ENCODE measurements around the gene IQCK.

The IQCK gene

DNA sequence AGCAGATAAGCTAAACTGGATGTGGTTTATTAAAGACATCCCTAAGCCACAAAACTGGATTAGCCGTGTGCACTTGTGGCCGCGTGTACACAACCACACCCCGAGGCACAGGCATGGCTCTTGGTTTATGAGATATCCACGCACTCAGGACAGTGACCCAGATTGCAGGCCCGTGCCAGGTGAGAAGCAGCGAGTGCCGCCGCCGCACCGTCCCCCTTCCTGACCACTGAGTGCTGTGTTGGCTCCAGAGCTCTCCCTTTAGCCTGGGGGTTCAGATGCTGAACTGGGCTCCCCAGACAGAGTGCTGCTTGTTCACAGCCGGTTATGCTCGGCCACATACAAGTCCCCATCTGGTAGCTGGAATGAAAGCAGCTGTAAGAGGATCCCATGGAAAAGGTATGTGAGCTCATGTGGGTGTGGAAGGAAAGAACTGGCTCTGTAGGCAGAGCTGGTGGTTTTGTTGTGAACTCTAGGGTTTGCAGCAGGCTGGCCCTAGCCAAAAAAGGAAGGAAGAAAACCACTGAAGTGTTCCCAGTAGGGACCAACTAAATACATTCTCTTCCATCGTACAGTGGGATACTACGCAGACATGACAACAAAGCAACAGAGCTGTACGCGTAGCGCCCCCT, 29.6 kb upstream of the IQCK start:
- Histone ChIP-seq H3K36me3 (ENCODE audit: control insufficient read depth in 1 of 2, insufficient read depth in 2 of 2, low read length in 2 of 2) (peaks cover 34 to 65% of the 10 kb centered on the region in 2 donors), H3K9me3 (ENCODE audit: control insufficient read depth in 1 of 2, low read length in 2 of 2) (no peaks in the 10 kb centered on the region), H3K4me3 (ENCODE audit: low read depth in 1 of 2, low read length in 2 of 2) (no peak overlapping the region), H3K4me1 (ENCODE audit: control insufficient read depth in 1 of 2, insufficient read depth in 2 of 2, low read length in 2 of 2) (no peaks in the 10 kb centered on the region), H3K27me3 (ENCODE audit: low read depth, low read length) (no peaks in the 10 kb centered on the region), H3K27ac (ENCODE audit: low read length) (no peak overlapping the region)

DNA sequence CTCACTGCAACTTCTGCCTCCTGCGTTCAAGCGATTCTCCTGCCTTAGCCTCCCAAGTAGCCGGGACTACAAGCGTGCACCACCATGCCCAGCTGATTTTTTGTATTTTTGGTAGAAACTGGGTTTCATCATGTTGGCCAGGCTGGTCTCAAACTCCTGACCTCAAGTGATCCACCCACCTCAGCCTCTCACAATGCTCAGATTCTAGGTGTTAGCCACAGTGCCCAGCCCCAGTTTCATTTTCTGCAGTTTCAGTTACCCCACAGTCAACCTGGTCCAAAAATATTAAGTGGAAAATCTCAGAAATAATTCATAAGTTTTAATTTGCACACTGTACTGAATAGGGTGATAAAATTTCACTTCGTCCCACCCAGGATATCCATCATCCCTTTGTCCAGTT, 28.7 kb upstream of the IQCK start:
- Histone ChIP-seq H3K36me3 (ENCODE audit: control insufficient read depth in 1 of 2, insufficient read depth in 2 of 2, low read length in 2 of 2) (peaks cover 25 to 57% of the 10 kb centered on the region in 2 donors), H3K4me1 (ENCODE audit: control insufficient read depth in 1 of 2, insufficient read depth in 2 of 2, low read length in 2 of 2) (no peaks in the 10 kb centered on the region), H3K4me3 (ENCODE audit: low read depth in 1 of 2, low read length in 2 of 2) (no peak overlapping the region), H3K9me3 (ENCODE audit: control insufficient read depth in 1 of 2, low read length in 2 of 2) (no peaks in the 10 kb centered on the region), H3K27me3 (ENCODE audit: low read depth, low read length) (no peaks in the 10 kb centered on the region), H3K27ac (ENCODE audit: low read length) (no peak overlapping the region)

DNA sequence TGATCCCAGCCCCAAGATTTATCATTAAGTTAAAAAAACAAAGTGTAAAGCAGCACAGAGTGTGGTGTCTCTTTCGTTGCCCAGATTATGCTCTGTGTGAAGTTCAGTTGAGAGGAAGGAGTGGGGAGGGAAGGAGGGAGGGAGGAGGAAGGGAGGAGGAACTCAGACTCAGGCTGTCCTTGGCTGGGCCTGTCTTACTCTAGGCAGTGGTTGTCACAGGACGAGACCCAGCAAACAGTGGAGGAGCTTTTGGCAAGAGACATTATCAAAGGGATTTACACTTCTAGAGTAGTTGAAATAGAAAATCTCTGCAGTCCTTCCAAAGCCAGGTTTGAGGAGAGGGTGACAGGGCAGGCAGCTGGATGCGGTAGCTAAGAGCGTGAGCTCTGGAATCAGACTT, 27.9 kb upstream of the IQCK start:
- H3K27me3 ChIP-seq (ENCODE audit: low read depth, low read length): no peaks in the 10 kb centered on the region
- no peaks in the 10 kb centered on the region for H3K9me3 ChIP-seq (ENCODE audit: control insufficient read depth in 1 of 2, low read length in 2 of 2)
- peak overlapping the region; percentile 14 for H3K27ac ChIP-seq (ENCODE audit: low read length)
- H3K36me3 ChIP-seq (ENCODE audit: control insufficient read depth in 1 of 2, insufficient read depth in 2 of 2, low read length in 2 of 2): peaks cover 20 to 49% of the 10 kb centered on the region in 2 donors
- no peak overlapping the region for H3K4me3 ChIP-seq (ENCODE audit: low read depth in 1 of 2, low read length in 2 of 2)
- H3K4me1 ChIP-seq (ENCODE audit: control insufficient read depth in 1 of 2, insufficient read depth in 2 of 2, low read length in 2 of 2): no peaks in the 10 kb centered on the region

DNA sequence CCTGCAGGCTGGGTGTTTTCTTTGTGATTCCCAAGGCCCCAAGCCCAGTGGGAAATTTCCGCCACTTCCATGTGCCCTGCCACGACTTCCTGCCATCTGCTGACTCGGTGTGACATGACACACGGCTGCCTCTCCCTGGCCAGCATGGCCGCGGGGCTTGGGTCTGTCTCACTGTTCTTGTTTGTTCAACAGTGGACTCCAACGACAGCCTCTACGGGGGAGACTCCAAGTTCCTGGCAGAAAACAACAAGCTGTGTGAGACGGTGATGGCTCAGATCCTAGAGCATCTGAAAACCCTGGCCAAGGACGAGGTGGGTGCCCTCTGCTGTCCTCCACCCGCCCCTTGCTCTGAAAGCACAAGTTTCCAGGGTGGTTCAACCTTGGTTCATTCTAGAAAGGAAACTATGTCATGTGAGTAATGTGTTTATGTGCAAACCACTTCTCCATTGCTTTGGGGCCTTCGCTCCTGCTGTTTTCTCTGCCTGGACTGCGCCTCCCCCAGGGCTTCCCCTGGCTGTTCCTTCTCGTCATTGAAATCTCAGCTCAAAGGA, 26.8 kb upstream of the IQCK start:
- no peaks in the 10 kb centered on the region for H3K27me3 ChIP-seq (ENCODE audit: low read depth, low read length)
- H3K4me3 ChIP-seq (ENCODE audit: low read depth in 1 of 2, low read length in 2 of 2): no peak overlapping the region
- no peaks in the 10 kb centered on the region for H3K9me3 ChIP-seq (ENCODE audit: control insufficient read depth in 1 of 2, low read length in 2 of 2)
- H3K4me1 ChIP-seq (ENCODE audit: control insufficient read depth in 1 of 2, insufficient read depth in 2 of 2, low read length in 2 of 2): peaks cover 0 to 3% of the 10 kb centered on the region in 2 donors
- H3K27ac ChIP-seq (ENCODE audit: low read length): no peak overlapping the region
- H3K36me3 ChIP-seq (ENCODE audit: control insufficient read depth in 1 of 2, insufficient read depth in 2 of 2, low read length in 2 of 2): peaks cover 14 to 38% of the 10 kb centered on the region in 2 donors

DNA sequence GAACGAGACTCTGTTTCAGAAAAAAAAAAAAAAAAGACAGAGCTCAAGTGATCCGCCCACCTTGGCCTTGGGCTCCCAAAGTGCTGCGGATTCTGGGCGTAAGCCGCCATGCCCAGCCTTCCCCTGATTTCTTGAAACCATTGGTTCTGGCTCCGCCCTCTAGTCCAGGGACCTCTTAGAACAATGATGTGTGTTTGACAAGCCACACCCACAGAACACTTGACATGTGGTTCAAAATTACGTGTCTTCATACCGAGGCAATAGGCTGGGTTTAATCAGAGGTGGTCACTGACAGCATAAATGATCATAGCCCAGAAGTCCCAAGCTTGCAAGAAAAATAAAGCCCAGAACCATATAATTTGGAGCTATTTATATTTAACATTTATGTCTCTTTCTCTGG, 23.1 kb upstream of the IQCK start:
- Histone ChIP-seq H3K9me3 (ENCODE audit: control insufficient read depth in 1 of 2, low read length in 2 of 2) (no peaks in the 10 kb centered on the region), H3K27me3 (ENCODE audit: low read depth, low read length) (no peaks in the 10 kb centered on the region), H3K4me3 (ENCODE audit: low read depth in 1 of 2, low read length in 2 of 2) (no peak overlapping the region), H3K27ac (ENCODE audit: low read length) (no peak overlapping the region), H3K4me1 (ENCODE audit: control insufficient read depth in 1 of 2, insufficient read depth in 2 of 2, low read length in 2 of 2) (peaks cover 10 to 12% of the 10 kb centered on the region in 2 donors), H3K36me3 (ENCODE audit: control insufficient read depth in 1 of 2, insufficient read depth in 2 of 2, low read length in 2 of 2) (peaks cover 10 to 42% of the 10 kb centered on the region in 2 donors)

DNA sequence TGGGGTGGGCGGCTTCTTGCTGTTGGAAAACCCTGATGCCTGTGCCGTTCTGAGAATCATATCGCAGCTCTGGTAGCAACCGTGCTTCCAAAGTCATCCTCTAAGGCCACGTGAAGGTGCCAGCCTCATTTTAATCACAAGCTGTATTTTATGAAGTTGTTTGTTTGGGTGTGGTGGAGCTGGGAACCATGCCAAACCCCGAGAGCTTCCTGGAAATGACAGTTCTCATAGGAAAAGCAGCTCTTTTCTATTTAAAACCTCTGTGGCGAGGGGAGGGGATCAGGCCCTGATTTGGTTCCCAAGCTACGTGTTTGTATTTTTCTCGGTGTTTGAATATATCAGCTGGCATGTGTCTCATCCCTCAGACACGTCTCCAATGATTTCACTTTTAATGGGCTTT, 21.7 kb upstream of the IQCK start:
- Histone ChIP-seq H3K4me1 (ENCODE audit: control insufficient read depth in 1 of 2, insufficient read depth in 2 of 2, low read length in 2 of 2) (peaks cover 21 to 24% of the 10 kb centered on the region in 2 donors), H3K4me3 (ENCODE audit: low read depth in 1 of 2, low read length in 2 of 2) (no peak overlapping the region), H3K9me3 (ENCODE audit: control insufficient read depth in 1 of 2, low read length in 2 of 2) (no peaks in the 10 kb centered on the region), H3K27me3 (ENCODE audit: low read depth, low read length) (no peaks in the 10 kb centered on the region), H3K27ac (ENCODE audit: low read length) (peak overlapping the region; percentile 61), H3K36me3 (ENCODE audit: control insufficient read depth in 1 of 2, insufficient read depth in 2 of 2, low read length in 2 of 2) (peaks cover 16 to 39% of the 10 kb centered on the region in 2 donors)

DNA sequence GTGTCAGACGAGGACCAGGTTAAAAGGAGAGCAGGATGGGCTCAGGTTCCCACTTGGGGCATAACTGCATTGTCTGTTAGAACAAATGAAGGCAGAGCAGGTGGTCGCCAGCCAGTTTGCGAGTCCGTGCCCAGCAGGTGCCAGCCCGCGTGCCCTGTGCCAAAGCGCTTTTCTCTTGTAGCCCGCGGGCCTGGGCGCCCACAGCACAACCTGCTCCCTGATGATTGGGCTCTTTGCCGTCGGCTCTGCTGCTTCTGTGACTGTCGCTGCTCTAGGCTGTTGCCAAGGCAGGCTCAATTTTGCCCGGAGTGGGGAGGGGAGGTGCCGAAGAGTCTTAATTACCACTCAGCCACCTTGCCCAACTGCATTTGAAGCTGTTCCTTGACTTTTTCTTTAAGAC, 21.1 kb upstream of the IQCK start:
- Histone ChIP-seq H3K36me3 (ENCODE audit: control insufficient read depth in 1 of 2, insufficient read depth in 2 of 2, low read length in 2 of 2) (peaks cover 12 to 37% of the 10 kb centered on the region in 2 donors), H3K27ac (ENCODE audit: low read length) (peak overlapping the region; percentile 61), H3K9me3 (ENCODE audit: control insufficient read depth in 1 of 2, low read length in 2 of 2) (no peaks in the 10 kb centered on the region), H3K4me3 (ENCODE audit: low read depth in 1 of 2, low read length in 2 of 2) (no peak overlapping the region), H3K4me1 (ENCODE audit: control insufficient read depth in 1 of 2, insufficient read depth in 2 of 2, low read length in 2 of 2) (peaks cover 21 to 24% of the 10 kb centered on the region in 2 donors), H3K27me3 (ENCODE audit: low read depth, low read length) (no peaks in the 10 kb centered on the region)

DNA sequence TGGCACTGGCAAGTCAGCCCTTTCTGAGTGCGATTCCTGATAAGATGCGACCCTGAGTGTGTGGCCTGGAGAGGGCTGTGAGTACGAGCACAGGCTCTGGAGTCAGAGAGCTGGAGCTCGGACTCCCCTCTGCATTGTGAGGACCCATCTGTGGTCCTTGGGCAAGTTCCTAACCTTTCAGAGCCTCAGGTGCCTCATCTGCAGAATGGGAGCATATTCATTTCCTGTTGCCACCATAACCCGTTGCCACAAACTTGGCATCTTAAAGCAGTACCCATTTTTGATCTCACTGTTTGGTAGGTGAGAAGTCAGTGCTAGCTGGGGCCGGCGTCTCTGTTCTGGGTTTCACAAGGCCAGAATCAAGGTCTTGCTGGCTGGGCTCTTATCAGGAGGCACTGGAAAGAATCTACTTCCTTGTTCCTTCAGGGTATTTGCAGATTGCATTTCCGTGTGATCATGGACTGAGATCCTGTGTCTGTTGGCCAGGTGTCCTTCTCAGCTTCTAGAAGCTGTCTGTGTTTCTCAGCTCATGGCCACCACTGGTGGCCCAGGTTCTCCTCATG, 20.2 kb upstream of the IQCK start:
- no peak overlapping the region for H3K4me3 ChIP-seq (ENCODE audit: low read depth in 1 of 2, low read length in 2 of 2)
- H3K27ac ChIP-seq (ENCODE audit: low read length): no peak overlapping the region
- no peaks in the 10 kb centered on the region for H3K27me3 ChIP-seq (ENCODE audit: low read depth, low read length)
- H3K9me3 ChIP-seq (ENCODE audit: control insufficient read depth in 1 of 2, low read length in 2 of 2): no peaks in the 10 kb centered on the region
- peaks cover 21 to 24% of the 10 kb centered on the region in 2 donors for H3K4me1 ChIP-seq (ENCODE audit: control insufficient read depth in 1 of 2, insufficient read depth in 2 of 2, low read length in 2 of 2)
- H3K36me3 ChIP-seq (ENCODE audit: control insufficient read depth in 1 of 2, insufficient read depth in 2 of 2, low read length in 2 of 2): peaks cover 8 to 36% of the 10 kb centered on the region in 2 donors

DNA sequence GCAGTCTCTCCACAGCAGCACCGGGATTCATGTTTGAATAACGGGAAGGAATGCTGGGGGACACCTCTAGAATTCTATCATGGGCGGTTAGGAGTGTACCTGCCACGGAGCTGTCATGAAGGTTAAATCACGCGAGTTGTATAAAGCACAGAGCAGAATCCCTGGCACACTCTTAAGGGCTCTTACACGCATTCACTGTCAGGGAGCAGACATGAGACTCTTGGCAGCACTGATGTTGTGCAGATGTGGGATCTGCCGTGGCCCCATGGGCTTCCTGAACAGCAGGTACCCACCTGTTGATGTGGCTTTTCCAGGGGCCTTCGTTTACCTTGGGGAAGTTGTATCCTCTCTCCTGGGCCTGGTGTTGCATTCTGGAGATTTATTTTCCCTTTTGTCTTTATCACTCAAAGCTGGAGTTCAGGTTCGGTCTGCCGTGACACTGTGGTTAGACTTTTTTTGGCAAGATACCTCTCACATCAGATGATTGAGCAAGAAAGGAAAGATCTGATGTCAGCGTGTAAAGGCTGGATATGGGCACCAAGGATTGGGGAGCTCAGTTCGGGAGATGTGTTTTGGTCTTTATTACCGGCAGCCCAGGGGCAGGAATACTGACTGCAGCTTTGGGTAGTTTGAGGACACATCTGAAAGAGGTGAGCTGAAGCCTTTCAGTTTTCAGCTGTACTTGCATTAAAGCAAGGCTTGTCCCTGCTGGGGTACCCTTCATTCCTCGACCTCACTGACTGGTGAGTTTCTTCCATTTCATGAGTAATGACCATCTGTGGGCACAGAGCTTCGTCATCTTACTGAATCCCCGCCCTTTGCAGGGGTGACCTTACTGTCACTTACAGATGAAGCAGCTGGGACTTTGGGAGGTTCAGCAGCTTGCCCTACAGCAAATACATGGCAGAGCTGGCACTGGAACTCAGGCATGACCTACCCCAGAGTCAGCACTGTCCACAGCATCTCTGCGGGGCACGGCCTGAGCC, 19.3 kb upstream of the IQCK start:
- no peak overlapping the region for H3K4me3 ChIP-seq (ENCODE audit: low read depth in 1 of 2, low read length in 2 of 2)
- peaks cover 21 to 24% of the 10 kb centered on the region in 2 donors for H3K4me1 ChIP-seq (ENCODE audit: control insufficient read depth in 1 of 2, insufficient read depth in 2 of 2, low read length in 2 of 2)
- H3K36me3 ChIP-seq (ENCODE audit: control insufficient read depth in 1 of 2, insufficient read depth in 2 of 2, low read length in 2 of 2): peaks cover 9 to 42% of the 10 kb centered on the region in 2 donors
- H3K27ac ChIP-seq (ENCODE audit: low read length): no peak overlapping the region
- H3K9me3 ChIP-seq (ENCODE audit: control insufficient read depth in 1 of 2, low read length in 2 of 2): no peaks in the 10 kb centered on the region
- no peaks in the 10 kb centered on the region for H3K27me3 ChIP-seq (ENCODE audit: low read depth, low read length)

DNA sequence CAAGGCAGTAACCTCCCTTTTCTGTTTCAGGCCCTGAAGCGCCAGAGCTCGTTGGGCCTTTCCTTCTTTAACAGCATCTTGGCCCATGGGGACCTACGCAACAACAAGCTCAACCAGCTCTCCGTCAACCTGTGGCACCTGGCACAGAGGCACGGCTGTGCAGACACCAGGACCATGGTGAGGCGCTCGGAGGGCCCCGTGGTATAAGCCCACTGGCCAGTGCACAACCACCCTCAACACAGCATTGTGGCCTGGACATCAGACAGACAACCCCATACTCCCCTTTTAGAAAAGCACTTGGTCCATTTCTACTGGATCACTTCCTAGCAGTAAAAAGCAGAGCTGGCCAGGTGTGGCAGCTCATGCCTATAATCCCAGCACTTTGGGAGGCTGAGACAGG, 18.6 kb upstream of the IQCK start:
- Histone ChIP-seq H3K4me1 (ENCODE audit: control insufficient read depth in 1 of 2, insufficient read depth in 2 of 2, low read length in 2 of 2) (peaks cover 21 to 24% of the 10 kb centered on the region in 2 donors), H3K27me3 (ENCODE audit: low read depth, low read length) (no peaks in the 10 kb centered on the region), H3K4me3 (ENCODE audit: low read depth in 1 of 2, low read length in 2 of 2) (no peak overlapping the region), H3K27ac (ENCODE audit: low read length) (no peak overlapping the region), H3K9me3 (ENCODE audit: control insufficient read depth in 1 of 2, low read length in 2 of 2) (no peaks in the 10 kb centered on the region), H3K36me3 (ENCODE audit: control insufficient read depth in 1 of 2, insufficient read depth in 2 of 2, low read length in 2 of 2) (peaks cover 13 to 45% of the 10 kb centered on the region in 2 donors)

DNA sequence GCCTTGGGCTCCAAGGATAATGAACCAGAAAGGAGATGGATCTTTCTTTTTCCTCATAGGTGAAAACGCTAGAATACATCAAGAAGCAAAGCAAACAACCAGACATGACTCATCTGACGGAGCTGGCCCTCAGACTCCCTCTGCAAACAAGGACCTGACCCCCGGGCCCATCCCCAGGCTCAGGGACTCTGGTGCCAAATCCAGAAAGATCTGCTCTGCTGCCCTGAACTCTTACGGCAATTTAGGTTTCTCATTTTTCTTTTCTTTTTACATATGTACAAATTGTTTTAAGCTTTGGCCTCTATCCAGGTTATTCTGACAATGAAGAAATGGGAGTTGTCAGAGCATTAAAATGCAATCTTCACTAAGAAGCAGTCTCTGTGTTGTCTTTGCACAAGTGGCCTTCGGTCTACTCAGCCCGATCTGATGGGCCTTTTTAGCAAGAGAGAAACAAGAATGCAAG, 17.7 kb upstream of the IQCK start:
- H3K27ac ChIP-seq (ENCODE audit: low read length): peak overlapping the region; percentile 46
- H3K4me1 ChIP-seq (ENCODE audit: control insufficient read depth in 1 of 2, insufficient read depth in 2 of 2, low read length in 2 of 2): peaks cover 21 to 24% of the 10 kb centered on the region in 2 donors
- no peaks in the 10 kb centered on the region for H3K27me3 ChIP-seq (ENCODE audit: low read depth, low read length)
- peaks cover 21 to 52% of the 10 kb centered on the region in 2 donors for H3K36me3 ChIP-seq (ENCODE audit: control insufficient read depth in 1 of 2, insufficient read depth in 2 of 2, low read length in 2 of 2)
- H3K4me3 ChIP-seq (ENCODE audit: low read depth in 1 of 2, low read length in 2 of 2): no peak overlapping the region
- no peaks in the 10 kb centered on the region for H3K9me3 ChIP-seq (ENCODE audit: control insufficient read depth in 1 of 2, low read length in 2 of 2)

All from muscle layer of duodenum (tissue), 2 donors.